ENCODE data around the gene KY. TPM values are rescaled to one million over a fixed set of nuclear protein-coding genes. Genes with fewer than 3 reads are reported as not detected.

Gene KY
- total RNA-seq, 1 experiment from 2014 or later: not detected

- H3K4me3 ChIP-seq (ENCODE audit: low read depth in 2 of 2, low read length in 2 of 2): no peak overlapping the region
- peak; percentile 100 for TF ChIP-seq CTCF (IDR thresholded peaks at IDR 0.05)
- TF ChIP-seq REST (IDR thresholded peaks at IDR 0.05; ENCODE audit: insufficient read depth in 1 of 2, low read depth in 2 of 2, low read length in 1 of 2): 0 out of 4 replicates have a peak, but pooled peaks of 1 of the 2 experiments have one; percentile 45
- TF ChIP-seq TCF7L2 (IDR thresholded peaks at IDR 0.05; ENCODE audit: low read depth, low read length): no peak
- H3K4me1 ChIP-seq (ENCODE audit: control insufficient read depth, insufficient read depth, low read length): peaks cover 5% of the 10 kb centered on the region; the same call in 1 of the 2 replicates
- POLR2A ChIA-PET: no interaction called here
- DNase-seq (ENCODE audit: low read depth, low spot score) (peak; percentile 8), ATAC-seq (peak; percentile 86)
- no peaks in the 10 kb centered on the region for H3K9me3 ChIP-seq (ENCODE audit: control insufficient read depth, insufficient read depth, low read depth, low read length)
- CTCF ChIA-PET: interaction anchor here (0.6 to 0.9 kb wide), 5 partner anchors 21 to 155 kb away, joined by 3 to 9 read pairs (median 3); no protein-coding TSS in a partner anchor
- BruUV-seq (replicated peaks): no TSS peak
- H3K36me3 ChIP-seq (ENCODE audit: control insufficient read depth, insufficient read depth, low read length): no peaks in the 10 kb centered on the region
- peaks cover 12% of the 10 kb centered on the region for H3K27me3 ChIP-seq (ENCODE audit: control insufficient read depth, insufficient read depth, low read length)
- no peak overlapping the region for H3K27ac ChIP-seq (ENCODE audit: low read length)
- in situ Hi-C loops (cut with HindIII; ENCODE audit: low pct_unique_long_range_greater_than_20kb, low sequenced_read_pairs) (no loop called here), intact Hi-C loops (cut with micrococcal nuclease; ENCODE audit: unreplicated experiment) (loop anchor here (2.0 to 10.0 kb wide), 4 partner anchors 40 to 1296 kb away; no protein-coding TSS in a partner anchor)
Measured at GRCh38 chr3:134600685-134601463, 49.9 kb downstream of the KY start.

- ChIA-PET POLR2A (no interaction called here), CTCF (interaction anchor here (0.6 to 0.9 kb wide), 4 partner anchors 21 to 155 kb away, joined by 3 to 9 read pairs (median 3); no protein-coding TSS in a partner anchor)
- TF ChIP-seq SIN3A (IDR thresholded peaks at IDR 0.05; ENCODE audit: borderline replicate concordance, insufficient read depth, low read depth, low read length) (no peak), REST (IDR thresholded peaks at IDR 0.05; ENCODE audit: insufficient read depth in 1 of 2, low read depth in 2 of 2, low read length in 1 of 2) (no peak), TCF7L2 (IDR thresholded peaks at IDR 0.05; ENCODE audit: low read depth, low read length) (no peak), CTCF (IDR thresholded peaks at IDR 0.05) (no peak), POLR2AphosphoS5 (IDR thresholded peaks at IDR 0.05; ENCODE audit: low read depth, low read length) (no peak)
- Histone ChIP-seq H3K36me3 (ENCODE audit: control insufficient read depth, insufficient read depth, low read length) (no peaks in the 10 kb centered on the region), H3K4me1 (ENCODE audit: control insufficient read depth, insufficient read depth, low read length) (peaks cover 5% of the 10 kb centered on the region; the same call in 1 of the 2 replicates), H3K9me3 (ENCODE audit: control insufficient read depth, insufficient read depth, low read depth, low read length) (no peaks in the 10 kb centered on the region), H3K4me3 (ENCODE audit: low read depth in 2 of 2, low read length in 2 of 2) (no peak overlapping the region), H3K27me3 (ENCODE audit: control insufficient read depth, insufficient read depth, low read length) (peaks cover 12% of the 10 kb centered on the region), H3K27ac (ENCODE audit: low read length) (no peak overlapping the region)
- DNase-seq (ENCODE audit: low read depth, low spot score) (no peak), ATAC-seq (0 out of 2 replicates have a peak, but pooled peaks have one; percentile 3)
- in situ Hi-C loops (cut with HindIII; ENCODE audit: low pct_unique_long_range_greater_than_20kb, low sequenced_read_pairs): no loop called here
- BruUV-seq (replicated peaks): no TSS peak
- intact Hi-C loops (cut with micrococcal nuclease; ENCODE audit: unreplicated experiment): loop anchor here (2.0 to 10.0 kb wide), 4 partner anchors 41 to 1297 kb away; no protein-coding TSS in a partner anchor
Measured at GRCh38 chr3:134600206-134600605, 50.6 kb downstream of the KY start.

Measured in Panc1 (cell line).